HepG2 (cell line): Measurements from ENCODE around the gene FBRSL1. TPM values are rescaled to one million over a fixed set of nuclear protein-coding genes. Genes with fewer than 3 reads are reported as not detected.

Source experiments
- EHMT2 ChIP-seq: fragments of 200-600 bp; sonication (generic); IDR thresholded peaks from 2 replicates; pipeline ENCODE4 v1.7.0; 2017; ENCODE audit warnings: antibody characterized with exemption, low read depth, low read length, borderline replicate concordance
- ZHX1 ChIP-seq: sonication (generic); formaldehyde crosslinking; IDR thresholded peaks from 2 replicates; pipeline ENCODE4 v1.8.1; 2022; ENCODE audit warnings: low read depth, mild to moderate bottlenecking, missing genetic modification reagents
- ZNF318 ChIP-seq: sonication (generic); formaldehyde crosslinking; IDR thresholded peaks from 2 replicates; pipeline ENCODE4 v1.4.0; 2020; ENCODE audit warnings: mild to moderate bottlenecking, missing genetic modification reagents
- ZNF619 ChIP-seq: sonication (generic); formaldehyde crosslinking; IDR thresholded peaks from 2 replicates; pipeline ENCODE4 v1.4.0; 2020; ENCODE audit warnings: mild to moderate bottlenecking, missing genetic modification reagents
- polyA plus RNA-seq, 8 experiments: library from polyadenylated mRNA; depleted of rRNA in 3 of 8; stranded (reverse) in 7 of 8; unstranded in 1 of 8; fragments of >200 nt; fragmentation: Illumina TruSeq in 4 of 8; extraction: Trizol in 4 of 8; gene quantifications; 2 replicates each; pipeline versions ENCODE4 v1.2.1 to v1.2.3, GENCODE V29; 2011 to 2016; ENCODE audit warnings: low read depth in 4 of 8, missing spikeins in 1 of 8, mixed read lengths in 1 of 8; ENCODE audit not compliant: insufficient read depth in 1 of 8
- total RNA-seq, 5 experiments: library from RNA; depleted of rRNA; stranded (reverse); fragments of >200 nt; fragmentation: Illumina TruSeq; extraction: Trizol; gene quantifications; 2 replicates each; pipeline ENCODE4 v1.2.3, GENCODE V29; 2016; ENCODE audit warnings: low read depth in 1 of 5

Gene FBRSL1
- total and polyA plus RNA-seq, 2 of the 13 experiments (the other 11 are each of a cell fraction or from before 2014, with no cell fraction given), result 3.6 to 7.9 TPM

- TF ChIP-seq ZNF318 (CRISPR knock-in tag) (no peak), ZHX1 (CRISPR knock-in tag) (no peak), EHMT2 (no peak), ZNF619 (CRISPR knock-in tag) (no peak)
Measured at GRCh38 chr12:132489602-132490266, at the start of gene FBRSL1 (continued).
